ENCODE data around the gene ZFP36L1. TPM values are rescaled to one million over a fixed set of nuclear protein-coding genes. Genes with fewer than 3 reads are reported as not detected.

The ZFP36L1 gene
- total and polyA plus RNA-seq, 9 of the 15 experiments (the other 6 are each of a cell fraction or from before 2014, with no cell fraction given), result 1.3 to 26.6 (median 3.7) TPM

DNA sequence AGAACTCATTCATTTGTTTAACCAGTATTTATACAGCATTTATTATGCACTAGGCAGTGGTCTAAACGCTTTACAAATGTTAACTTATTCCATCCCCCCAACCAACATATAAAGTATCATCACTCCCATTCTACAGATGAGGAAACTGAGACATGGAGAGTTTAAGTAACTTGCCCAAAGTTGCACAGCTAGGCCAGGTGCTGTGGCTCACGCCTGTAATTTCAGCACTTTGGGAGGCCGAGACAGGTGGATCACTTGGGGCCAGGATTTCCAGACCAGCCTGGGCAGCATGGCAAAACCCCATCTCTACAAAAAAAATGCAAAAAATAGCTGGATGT is 37.9 kb downstream of the ZFP36L1 start:
- Histone ChIP-seq H3K36me3 (ENCODE audit: control insufficient read depth, insufficient read depth, low read length) (no peaks in the 10 kb centered on the region), H3K79me2 (ENCODE audit: control insufficient read depth, insufficient read depth, low read length) (no peaks in the 10 kb centered on the region), H3K4me3 (no peak overlapping the region), H2AFZ (ENCODE audit: low read depth, low read length) (no peak overlapping the region), H4K20me1 (replicated peaks; ENCODE audit: control insufficient read depth, insufficient read depth, low read length) (no peaks in the 10 kb centered on the region), H3K4me2 (ENCODE audit: insufficient read depth, low read length) (no peak overlapping the region), H3K9me1 (ENCODE audit: control insufficient read depth, insufficient read depth, low read length) (no peaks in the 10 kb centered on the region), H3K27ac (ENCODE audit: extremely low read depth, low read depth, low read length) (no peak overlapping the region), H3K9me3 (replicated peaks; ENCODE audit: control insufficient read depth, insufficient read depth, low read depth, low read length) (no peaks in the 10 kb centered on the region), H3K4me1 (replicated peaks in 1 of 2; ENCODE audit: control insufficient read depth in 2 of 2, insufficient read depth in 2 of 2, low read length in 2 of 2) (peaks cover 17 to 58% of the 10 kb centered on the region in 2 experiments), H3K27me3 (ENCODE audit: control insufficient read depth in 2 of 2, insufficient read depth in 2 of 2, low read length in 2 of 2) (no peaks in the 10 kb centered on the region), H3K9ac (ENCODE audit: insufficient read depth in 1 of 2, low read depth in 2 of 2, low read length in 2 of 2) (no peak overlapping the region)
- TF ChIP-seq BCOR (IDR thresholded peaks at IDR 0.05) (peak; percentile 70; the same call in 1 of the 2 replicates), ZNF212 (CRISPR knock-in tag; IDR thresholded peaks at IDR 0.05) (no peak), RBM25 (IDR thresholded peaks at IDR 0.05; ENCODE audit: low read depth, low read length, severe bottlenecking) (peak; percentile 51), PML (IDR thresholded peaks at IDR 0.05; ENCODE audit: low read length) (no peak), HMG20B (CRISPR knock-in tag; IDR thresholded peaks at IDR 0.05) (no peak), TEAD2 (tag; IDR thresholded peaks at IDR 0.05) (no peak), CTBP1 (IDR thresholded peaks at IDR 0.05; ENCODE audit: borderline replicate concordance) (no peak), GATAD2B (IDR thresholded peaks at IDR 0.05; ENCODE audit: borderline replicate concordance) (no peak)
- in situ Hi-C loops (cut with MboI), result loop anchor here (5.0 kb wide), 1 partner anchor 33 kb away; no protein-coding TSS in a partner anchor
- FAIRE-seq, result no peak
- WGBS (ENCODE audit: insufficient coverage, low coverage, missing lambda C conversion rate), result 67% methylated on average over 2 of the region's 3 CpGs
- intact Hi-C loops (cut with micrococcal nuclease), result loop anchor here (5.0 kb wide), 1 partner anchor 38 kb away; no protein-coding TSS in a partner anchor
- POLR2A ChIA-PET, result interaction anchor here (0.7 kb wide), 1 partner anchor 499 kb away, joined by 4 read pairs; no protein-coding TSS in a partner anchor
- no peak for DNase-seq (ENCODE audit: extremely low read depth in 1 of 4, low spot score in 3 of 4)
- CTCF ChIA-PET (ENCODE audit: low intra/inter-chr PET ratio), result no interaction called here
- ATAC-seq, result no peak
- BruUV-seq (replicated peaks), result no TSS peak

- no peaks in the 10 kb centered on the region for H3K36me3 ChIP-seq (ENCODE audit: control insufficient read depth, insufficient read depth, low read length)
- BruUV-seq (replicated peaks), result no TSS peak
- ChIA-PET CTCF (ENCODE audit: low intra/inter-chr PET ratio) (no interaction called here), POLR2A (no interaction called here)
- H3K9me1 ChIP-seq (ENCODE audit: control insufficient read depth, insufficient read depth, low read length), result no peaks in the 10 kb centered on the region
- WGBS (ENCODE audit: insufficient coverage, low coverage, missing lambda C conversion rate), result 75% methylated on average over 4 of the region's 4 CpGs
- H4K20me1 ChIP-seq (replicated peaks; ENCODE audit: control insufficient read depth, insufficient read depth, low read length), result no peaks in the 10 kb centered on the region
- H3K4me1 ChIP-seq (replicated peaks in 1 of 2; ENCODE audit: control insufficient read depth in 2 of 2, insufficient read depth in 2 of 2, low read length in 2 of 2), result peaks cover 16 to 53% of the 10 kb centered on the region in 2 experiments
- no peak overlapping the region for H3K9ac ChIP-seq (ENCODE audit: insufficient read depth in 1 of 2, low read depth in 2 of 2, low read length in 2 of 2)
- H3K9me3 ChIP-seq (replicated peaks; ENCODE audit: control insufficient read depth, insufficient read depth, low read depth, low read length), result no peaks in the 10 kb centered on the region
- intact Hi-C loops (cut with micrococcal nuclease), result no loop called here
- in situ Hi-C loops (cut with MboI), result no loop called here
- no peak overlapping the region for H3K27ac ChIP-seq (ENCODE audit: extremely low read depth, low read depth, low read length)
- H2AFZ ChIP-seq (ENCODE audit: low read depth, low read length), result no peak overlapping the region
- no peaks in the 10 kb centered on the region for H3K79me2 ChIP-seq (ENCODE audit: control insufficient read depth, insufficient read depth, low read length)
- DNase-seq (ENCODE audit: extremely low read depth in 1 of 4, low spot score in 3 of 4) (no peak), ATAC-seq (no peak), FAIRE-seq (no peak)
- no peaks in the 10 kb centered on the region for H3K27me3 ChIP-seq (ENCODE audit: control insufficient read depth in 2 of 2, insufficient read depth in 2 of 2, low read length in 2 of 2)
- no peak overlapping the region for H3K4me2 ChIP-seq (ENCODE audit: insufficient read depth, low read length)
- H3K4me3 ChIP-seq, result no peak overlapping the region
- TF ChIP-seq BRD9 (IDR thresholded peaks at IDR 0.05; ENCODE audit: low read depth, partially characterized antibody), result no peak
- TF ChIP-seq ZNF445 (CRISPR knock-in tag; IDR thresholded peaks at IDR 0.05; ENCODE audit: low read depth), result no peak
- TF ChIP-seq RAD51 (IDR thresholded peaks at IDR 0.05; ENCODE audit: borderline replicate concordance, low read depth), result no peak
- TF ChIP-seq CREB5 (CRISPR knock-in tag; IDR thresholded peaks at IDR 0.05), result no peak
- TF ChIP-seq ZNF311 (CRISPR knock-in tag; IDR thresholded peaks at IDR 0.05), result no peak
- TF ChIP-seq GMEB1 (CRISPR knock-in tag; IDR thresholded peaks at IDR 0.05), result no peak
These were observed 39.2 kb downstream of the ZFP36L1 start for GRCh38 chr14:68753690-68754089.
